GM21619 (cell line): ENCODE results near the gene MEIS2.

Experiments
- ATAC-seq: cut with Tn5 transposase; IDR thresholded peaks from one replicate; pipeline ENCODE4 v1.9.1; 2021; ENCODE audit not compliant: unreplicated experiment

Gene MEIS2

DNA sequence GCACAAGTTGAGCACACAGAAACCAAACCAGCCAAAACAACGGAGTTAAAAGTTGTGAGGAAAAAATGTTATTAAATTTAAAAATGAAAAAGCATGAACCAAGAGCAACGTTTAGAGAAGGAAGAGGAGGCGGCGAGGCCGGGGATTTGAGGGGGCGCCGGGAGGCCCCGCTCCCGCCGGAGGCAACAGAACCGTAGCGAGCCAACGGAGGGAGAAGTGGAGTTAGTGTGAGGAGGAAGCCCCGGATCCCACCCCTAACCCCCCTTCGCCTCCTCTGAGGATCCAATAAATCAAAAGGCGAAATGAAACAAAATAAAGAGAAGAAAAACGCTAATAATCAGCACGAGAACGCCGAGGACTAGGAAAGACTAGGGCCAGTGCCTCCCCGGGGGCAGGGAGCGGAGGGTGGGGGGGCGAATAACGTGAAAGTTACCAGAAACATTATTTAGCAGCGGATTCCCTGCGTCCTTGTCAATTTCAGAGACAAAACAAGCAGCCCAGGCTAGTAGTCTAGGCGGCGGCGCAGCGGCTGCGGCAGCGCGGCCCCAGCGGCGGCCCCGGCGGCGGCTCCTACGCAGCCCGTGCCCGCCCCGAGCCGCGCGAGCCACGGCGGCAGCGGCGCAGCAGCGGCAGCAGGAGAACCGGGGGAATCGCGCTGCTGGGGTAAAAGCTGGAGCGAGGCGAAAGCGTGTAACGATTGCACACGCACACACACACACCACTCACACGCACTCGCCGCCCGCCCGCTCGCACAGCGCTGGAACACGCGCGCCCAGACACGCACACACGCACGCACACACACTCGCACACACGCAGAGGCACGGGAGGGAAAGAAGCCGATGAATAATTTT is 1.7 kb downstream of the MEIS2 start:
- no peak for ATAC-seq

DNA sequence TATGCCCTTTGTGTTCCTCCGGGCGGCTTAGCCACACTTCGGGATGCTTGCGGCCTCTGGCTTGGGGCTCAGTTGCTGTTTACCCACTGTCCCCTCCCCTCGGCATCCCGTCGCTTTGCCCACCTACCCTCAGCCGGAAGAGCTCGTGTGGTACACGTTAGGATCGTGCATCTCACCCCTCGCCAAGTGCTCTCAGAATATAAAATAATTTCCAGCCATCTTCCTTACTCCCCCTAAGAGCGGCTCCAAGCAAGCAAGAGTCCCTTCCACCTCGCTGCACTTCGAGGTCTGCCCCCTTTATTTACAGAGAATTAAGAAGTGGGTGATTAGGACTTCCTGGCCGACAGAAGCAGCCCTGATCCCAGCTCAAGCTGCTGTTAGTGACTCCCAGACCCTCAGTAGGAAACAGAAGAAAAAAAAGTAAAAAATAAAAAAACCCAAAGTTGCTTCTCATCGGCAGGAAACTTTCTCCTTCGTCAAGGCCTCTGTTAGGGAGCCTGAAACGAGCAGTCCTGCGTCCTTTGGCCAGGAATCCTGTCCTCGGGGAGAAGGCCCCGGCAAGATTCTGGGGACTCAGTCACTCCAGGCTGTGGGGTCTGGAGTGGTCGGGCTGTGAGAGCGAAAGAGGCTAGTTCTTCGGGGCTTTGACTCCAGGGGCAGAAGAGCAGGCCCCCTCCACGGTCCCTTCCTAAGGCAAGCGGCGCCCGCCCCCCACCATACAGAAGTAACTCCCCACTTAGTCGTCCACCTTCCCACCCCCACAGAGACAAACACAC is 3.0 kb downstream of the MEIS2 start:
- ATAC-seq: no peak

DNA sequence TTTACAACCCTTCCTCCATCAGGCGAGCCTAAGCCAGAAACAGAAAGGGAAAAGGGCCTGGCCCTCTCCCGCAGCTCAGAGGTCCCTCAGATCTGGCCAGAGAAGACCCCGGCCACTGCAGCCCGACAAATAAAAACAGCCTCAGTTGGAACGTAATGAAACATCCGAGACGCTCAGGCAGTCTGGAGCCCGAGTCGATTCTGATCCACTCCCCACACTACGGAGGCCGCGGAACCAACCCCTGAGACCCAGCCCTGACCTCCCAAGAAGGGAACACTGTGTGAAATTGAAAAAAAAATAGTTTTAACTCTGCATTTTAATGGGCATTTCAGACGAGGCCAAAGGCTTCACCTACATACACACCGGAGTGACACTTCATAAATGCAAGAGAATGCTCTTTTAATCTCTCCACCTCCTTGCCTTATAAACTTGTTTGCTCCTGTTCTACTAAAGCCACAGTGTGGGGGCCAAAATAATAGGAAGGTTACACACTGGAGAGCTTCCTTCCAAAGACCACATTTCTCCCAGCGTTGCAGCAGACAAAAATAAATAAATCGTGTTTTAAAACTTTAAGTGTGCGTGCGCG is 3.7 kb downstream of the MEIS2 start:
- ATAC-seq: no peak

DNA sequence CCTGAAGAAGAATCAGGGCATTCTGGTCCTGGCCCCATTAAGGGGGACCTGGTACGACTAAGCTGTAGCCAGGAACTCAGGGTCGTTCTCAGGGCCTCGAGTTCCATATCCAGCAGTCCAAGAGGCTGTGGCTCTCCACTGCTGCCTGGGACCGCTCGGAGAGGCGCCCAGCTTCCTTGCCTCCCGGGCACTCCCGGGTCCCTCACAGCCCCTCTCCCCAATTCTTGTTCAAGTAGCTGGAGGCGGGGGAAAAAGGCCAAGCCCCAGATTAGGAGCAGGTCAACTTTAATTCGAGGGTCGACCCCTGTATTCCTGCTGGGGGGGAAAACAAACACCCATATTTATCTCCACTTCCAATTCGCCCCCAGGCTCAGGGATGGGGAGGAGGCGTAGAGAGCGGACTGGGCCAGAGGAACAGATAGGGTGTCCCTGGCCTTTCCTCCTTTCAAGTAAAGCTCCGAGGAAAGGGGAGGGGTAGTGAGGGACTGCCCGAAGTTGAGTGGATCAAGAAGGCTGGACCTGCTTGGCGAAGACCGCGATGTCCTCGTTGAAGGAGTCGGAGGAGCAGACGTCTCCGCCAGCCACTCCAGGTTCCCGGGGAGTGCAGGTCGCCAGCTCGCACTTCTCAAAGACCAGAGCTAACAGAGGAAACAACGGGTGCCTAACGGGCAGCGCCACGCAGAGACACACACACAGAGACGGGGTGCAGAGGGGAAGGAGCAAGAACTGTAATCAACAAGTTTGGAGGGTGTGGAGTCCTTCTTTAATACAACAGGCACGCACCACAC is 4.4 kb downstream of the MEIS2 start:
- ATAC-seq: no peak

DNA sequence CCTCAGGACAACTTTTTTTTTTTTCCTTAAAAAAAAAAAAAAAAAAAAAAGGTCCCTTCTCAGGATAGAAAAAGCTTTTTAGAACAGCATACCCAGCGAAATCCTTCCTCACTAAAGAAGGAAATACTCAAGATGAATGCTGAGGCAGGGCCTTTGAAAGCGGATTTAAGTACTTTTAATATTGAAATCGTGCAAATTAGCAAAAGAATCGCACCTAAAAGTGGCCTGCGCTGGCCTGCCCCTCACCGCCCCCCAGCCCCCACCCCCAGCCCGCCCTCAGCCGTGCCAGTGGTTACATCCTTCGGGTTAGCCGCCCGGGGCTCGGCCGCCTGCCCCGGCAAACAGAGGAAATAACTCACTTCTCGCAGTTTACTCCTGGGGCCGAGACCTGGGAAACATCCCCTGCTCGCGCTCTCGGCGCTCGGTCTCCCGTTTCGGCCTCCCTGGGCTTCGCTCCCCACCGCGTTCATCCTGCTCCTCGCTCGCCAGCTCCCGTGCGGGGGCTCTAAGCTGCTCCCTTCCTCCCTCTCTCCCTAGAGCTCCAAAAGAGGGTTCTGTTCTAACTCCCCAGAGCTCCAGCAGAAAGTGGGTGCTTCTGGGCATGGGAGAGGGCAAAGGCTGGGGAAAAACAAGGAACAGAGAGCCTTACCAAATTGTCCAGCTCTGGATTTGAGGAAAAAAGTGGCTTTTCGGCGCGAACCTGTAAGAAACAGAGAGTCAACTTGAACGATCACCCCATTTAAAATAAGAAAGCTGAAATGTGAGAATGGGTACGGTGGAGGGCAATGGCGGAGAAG is 5.2 kb downstream of the MEIS2 start:
- no peak for ATAC-seq

DNA sequence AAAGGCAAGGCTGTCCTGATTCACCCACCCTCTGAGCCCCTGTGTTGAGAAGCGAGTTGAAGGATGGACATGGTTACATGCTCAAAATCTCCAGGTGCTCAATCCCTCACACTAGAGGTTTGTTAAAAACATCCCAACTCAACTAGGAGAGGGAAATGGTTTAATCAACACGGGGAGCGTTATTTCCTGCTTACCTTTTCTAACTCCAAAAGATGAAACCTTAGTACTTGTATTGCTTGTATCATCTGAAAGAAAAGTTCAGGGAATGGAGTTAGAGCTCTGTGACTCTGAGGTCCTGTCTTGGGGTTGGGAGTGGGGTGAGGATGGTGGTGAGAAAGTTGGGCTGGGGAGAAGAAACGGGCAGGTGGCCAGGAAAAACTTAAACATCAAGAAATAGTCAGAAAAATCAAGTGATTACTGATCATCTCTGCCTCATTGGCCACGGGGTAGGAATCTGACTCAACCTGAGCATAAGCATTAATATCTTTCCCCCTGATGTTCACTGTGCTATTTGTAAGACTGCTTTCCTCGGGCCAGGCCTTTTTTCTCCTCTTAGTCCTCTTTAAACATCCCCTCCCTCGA is 5.9 kb downstream of the MEIS2 start:
- ATAC-seq: no peak

DNA sequence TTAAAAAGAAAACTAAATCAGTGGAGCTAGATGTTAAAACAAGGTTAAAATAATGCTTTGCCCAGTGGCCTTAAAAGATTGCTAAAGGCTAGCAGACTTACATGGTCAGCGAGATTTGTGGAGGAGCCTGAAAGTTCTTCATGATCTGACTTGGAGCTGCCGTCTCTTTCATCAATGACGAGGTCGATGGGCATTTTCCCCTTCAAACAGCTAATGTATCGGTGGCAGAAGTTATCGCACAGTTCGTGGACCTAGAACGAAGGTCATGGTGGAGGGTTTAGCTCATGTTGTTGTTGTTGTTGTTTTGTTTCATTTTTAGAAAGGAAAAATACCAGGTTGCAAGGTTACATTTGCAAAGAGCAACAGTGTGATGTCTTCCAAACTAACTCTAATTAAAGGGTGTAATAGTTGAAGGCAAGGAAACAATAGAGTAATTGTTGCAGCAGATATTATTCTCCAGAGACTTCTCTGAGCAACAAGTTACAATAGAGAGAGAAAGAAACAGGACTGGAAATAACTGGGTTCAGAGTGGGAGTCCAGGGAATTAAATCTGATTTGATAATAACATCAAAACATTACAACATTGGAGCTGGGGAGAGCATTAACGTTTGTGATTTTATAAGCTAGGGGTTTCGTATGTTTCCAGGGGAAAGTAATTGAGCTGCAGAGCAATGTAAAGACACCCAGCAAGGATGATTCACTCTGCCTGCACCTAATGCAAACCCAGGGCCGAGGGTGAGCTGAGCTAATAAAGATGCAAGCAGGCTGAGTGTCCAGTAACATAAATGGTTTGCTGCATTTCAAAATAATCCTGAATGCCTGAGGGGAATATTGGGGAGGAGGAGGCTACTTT is 6.6 kb downstream of the MEIS2 start:
- no peak for ATAC-seq

DNA sequence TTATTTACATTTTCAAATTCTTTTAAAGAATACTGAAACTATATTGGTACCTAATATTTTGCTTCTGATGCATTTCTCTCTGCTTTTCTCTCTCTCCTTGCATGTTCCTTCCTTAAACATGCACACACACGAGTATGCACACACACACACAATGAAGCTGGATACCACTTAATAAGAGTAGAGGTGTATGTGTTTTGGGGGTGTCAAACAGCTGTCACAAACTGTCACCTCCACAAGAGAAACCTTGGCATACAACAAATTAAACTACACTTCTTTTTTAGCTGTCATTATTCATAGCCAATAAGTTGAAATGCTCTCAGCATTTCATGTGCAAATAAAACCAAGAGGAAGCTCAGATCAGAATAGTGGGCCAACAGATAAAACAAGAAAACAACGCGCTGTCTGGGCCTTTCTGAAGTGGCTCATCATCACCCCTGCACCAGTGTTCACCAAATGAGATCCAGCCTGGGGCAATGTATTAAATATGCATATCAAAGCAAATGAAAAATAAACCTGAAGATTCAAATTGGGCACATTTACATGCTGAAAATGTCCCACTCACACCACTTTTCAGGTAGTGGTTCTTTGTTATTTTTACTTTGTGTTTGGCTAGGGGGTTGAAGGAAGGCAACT is 9.7 kb downstream of the MEIS2 start:
- no peak for ATAC-seq

DNA sequence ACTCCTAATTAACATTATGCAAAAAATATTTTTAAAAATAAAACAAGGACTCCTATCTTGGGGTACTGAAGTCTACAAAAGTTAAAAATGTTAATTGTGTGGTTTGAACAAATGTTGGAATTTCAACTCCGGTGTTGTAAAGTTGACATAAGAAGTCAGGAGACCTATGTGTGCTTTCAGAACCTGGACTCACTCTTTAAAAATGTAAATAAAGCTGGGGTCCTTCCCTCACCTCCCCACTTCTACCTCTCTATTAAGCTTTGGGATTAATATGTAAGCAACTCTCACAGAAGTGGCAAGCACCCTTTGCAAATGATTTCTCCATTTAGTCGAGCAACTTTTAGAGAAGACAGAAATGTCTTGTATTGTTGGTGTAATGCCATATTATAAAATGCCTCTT is 11.9 kb downstream of the MEIS2 start:
- ATAC-seq: no peak

DNA sequence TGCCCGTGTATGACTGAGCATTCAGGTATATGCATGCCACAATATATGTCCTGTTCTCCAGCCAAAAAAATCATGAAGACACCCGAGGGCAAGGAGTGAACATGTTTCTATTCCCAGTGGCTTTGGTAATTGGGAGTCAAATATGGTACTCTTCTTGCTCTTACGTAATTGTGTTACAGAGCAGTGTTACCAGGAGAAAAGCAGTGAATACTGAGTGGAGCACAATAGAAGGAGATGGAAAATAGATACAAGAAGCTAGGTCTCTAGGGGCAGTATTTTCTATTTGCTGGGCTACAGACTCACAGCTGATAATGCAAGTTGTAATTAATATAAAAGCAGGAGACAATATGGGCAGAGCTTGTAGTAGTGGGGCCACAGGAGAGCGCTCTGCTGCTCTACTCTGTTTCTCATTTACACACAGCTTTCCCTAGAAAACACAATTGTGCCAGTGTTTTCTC is 13.2 kb downstream of the MEIS2 start:
- no peak for ATAC-seq

DNA sequence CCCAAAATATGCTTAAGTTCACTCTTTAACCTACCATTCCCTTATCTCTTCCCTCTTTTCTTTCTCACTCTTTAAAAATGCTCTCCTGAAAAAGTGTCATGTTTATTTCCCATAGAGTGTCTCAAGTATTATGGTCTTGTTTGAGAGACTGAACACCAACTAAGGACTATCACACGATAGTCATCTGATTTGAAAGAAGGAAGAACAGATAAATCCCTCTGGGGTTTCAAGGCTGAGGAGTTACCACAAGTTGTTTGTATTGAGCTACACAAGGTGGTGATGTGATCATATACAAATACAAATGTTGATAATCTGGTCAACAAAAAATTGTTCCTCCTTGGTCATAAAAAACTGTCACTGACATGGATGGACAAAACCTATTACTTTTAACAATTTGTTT is 13.8 kb downstream of the MEIS2 start:
- no peak for ATAC-seq

DNA sequence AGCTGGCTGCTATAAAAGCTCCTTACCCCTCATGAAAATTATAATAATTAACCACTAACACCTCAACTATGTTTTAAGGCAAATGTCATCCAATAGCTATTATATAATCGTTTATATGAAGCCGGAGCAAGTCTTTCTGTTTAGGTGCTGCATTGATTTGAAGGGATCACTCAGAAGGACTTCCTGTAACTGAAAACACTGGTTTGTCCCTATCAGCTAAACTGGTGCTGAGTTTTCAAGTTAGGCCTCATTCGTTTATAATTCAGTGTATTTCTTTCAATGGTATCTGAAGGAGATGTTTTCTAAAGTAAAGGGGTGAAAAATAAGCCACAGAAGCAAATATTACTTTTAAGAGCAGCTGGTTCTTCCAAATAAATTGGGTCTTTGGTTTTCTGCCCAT is 14.2 kb downstream of the MEIS2 start:
- ATAC-seq: no peak

DNA sequence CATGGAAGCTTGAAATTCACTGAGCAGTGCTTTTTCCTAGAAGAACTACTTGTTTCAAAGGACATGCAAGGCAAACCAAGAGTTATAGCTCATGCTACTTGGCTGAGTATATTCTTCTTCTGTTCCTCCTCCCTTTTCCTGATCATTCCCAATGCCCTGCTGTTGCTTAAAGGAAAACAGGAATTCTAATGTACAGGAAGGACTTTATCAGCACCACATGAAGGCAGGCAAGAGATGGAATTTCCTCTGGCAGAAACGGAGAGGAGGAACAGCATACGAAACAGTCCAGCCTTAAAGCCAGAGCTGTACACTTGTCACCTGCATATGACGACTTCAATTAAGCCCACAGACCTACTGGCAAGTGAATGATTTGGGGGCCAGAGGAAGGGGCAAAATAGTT is 15.7 kb downstream of the MEIS2 start:
- no peak for ATAC-seq

DNA sequence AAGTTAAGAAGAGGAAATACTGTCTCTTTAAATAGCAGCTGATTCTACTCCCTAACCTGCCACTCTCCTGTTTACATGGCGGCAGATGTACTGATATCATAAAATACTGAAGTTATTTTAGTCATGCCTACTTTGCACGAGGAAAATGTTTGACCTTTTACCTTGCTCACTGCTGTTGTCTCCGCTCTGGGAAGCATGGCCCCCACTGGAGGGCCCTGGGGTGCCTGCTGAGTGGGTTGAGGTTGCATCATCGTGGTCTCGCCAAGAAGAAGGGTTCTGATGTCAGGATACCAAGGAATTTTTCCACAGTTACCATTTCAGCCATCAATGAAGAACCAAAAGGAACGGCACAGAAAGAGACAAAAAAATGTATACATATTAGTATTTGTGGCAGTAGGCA is 16.7 kb downstream of the MEIS2 start:
- no peak for ATAC-seq

DNA sequence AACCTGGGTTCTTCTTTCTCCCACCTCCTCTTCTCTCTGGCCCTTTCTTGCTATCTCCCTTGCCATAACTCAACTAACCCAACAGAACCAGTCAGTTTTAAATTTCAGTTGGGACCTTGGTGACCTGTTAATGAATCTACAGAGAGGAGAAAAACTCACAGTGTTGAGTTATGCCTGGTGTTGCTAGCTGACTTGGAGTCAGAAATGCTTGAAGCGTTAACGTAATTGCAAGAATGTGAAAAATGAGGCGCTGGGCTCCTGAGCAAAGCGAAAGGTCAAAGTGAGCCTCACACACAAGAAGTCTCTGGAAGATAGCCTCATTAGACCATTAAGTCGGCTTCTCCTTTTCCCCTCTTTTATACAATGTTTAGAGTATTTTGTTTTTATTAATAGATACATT is 18.4 kb downstream of the MEIS2 start:
- no peak for ATAC-seq

DNA sequence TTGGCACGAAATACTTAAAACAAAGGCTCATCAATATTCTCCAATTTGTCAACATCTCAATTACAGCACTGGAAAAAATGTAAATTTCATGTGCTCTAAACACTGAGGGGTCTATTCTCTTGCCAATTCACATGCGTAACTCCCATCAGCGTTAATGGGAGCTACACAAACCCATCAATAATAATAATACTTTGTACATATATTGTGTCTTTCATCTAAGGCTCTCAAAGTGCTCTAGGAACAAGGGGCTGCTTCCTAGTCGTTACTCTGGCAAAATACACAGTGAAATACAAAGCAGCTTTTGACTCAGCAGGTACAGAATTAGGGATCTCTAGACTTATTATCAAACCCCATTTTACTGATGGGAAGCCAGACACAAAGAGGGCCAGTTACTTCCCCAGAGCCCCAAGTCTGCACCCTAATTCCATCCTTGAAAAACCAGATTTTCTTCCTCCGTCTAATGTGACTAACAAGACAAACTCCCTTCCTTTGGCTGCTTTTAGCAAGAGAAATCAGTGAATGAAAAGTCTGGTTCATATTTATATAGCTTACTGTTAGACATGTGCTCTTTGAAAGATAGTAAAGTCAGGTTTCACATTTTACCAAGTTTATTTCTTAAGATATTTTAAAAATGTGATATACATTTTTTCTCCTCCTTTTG is 20.0 kb downstream of the MEIS2 start:
- ATAC-seq: no peak

DNA sequence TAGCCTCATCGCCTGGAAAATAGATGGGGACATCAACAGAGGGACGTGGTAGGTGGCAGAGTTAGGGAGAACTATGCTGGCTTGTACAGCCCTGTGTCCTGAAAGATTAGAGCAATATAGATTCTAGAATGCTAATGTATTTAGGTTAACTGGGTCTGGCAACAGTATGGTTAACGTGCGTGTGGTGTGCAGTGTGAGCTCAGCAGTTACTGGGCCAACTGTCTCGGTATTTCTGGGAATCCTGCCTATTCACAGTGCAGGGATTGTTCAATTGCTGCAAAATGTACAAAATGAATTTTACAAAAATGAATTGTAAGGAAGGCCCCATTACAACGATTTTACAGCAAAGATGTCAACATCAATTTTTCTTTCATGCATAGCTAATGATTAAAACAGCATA is 20.6 kb downstream of the MEIS2 start:
- no peak for ATAC-seq

DNA sequence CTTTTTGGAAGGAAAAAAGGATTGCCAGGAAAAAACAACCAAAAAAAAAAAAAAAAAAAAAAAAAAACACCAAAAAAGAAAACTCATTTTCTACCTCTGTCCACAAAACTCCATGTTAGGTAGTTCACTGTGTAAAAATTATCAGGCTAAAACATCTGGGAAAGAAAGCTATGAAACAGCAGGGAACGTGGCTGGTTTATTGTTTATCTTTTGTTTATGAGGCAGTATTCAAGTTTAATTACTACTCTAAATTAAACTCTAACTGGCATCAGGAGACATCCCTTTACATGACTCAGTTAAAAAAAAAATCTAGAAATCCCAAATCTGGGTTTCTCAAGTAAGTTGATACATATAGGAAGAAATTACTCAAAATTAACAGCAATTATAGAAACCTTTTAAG is 21.8 kb downstream of the MEIS2 start:
- no peak for ATAC-seq
